Keratinocyte (primary cell): ENCODE measurements around the gene TMEM135. TPM values are rescaled to one million over a fixed set of nuclear protein-coding genes. Genes with fewer than 3 reads are reported as not detected.

ENCODE experiments used
- DNase-seq: peaks from one replicate; pipeline ENCODE4 v3.0.0-alpha.2; 2011; ENCODE audit warnings: low read depth, missing footprints, low spot score
- FAIRE-seq: peaks from 2 replicates; lab custom pipeline; 2011; peaks lifted over from hg19 to GRCh38; lab: Jason Lieb, UNC
- H2AFZ ChIP-seq: 2 replicates; pipeline ENCODE4 v1.6.0; 2012; ENCODE audit warnings: low read length, control low read depth, inconsistent platforms; ENCODE audit not compliant: control insufficient read depth
- H3K27ac ChIP-seq: 2 replicates; pipeline ENCODE4 v1.5.1; 2011; ENCODE audit warnings: low read length; ENCODE audit not compliant: control insufficient read depth, insufficient read depth
- H3K27me3 ChIP-seq: 3 replicates; pipeline ENCODE4 v1.6.0; 2011; ENCODE audit warnings: low read length; ENCODE audit not compliant: control insufficient read depth, insufficient read depth; ENCODE audit errors: extremely low read depth
- H3K36me3 ChIP-seq, 2 experiments: 2 replicates in 1 of 2; 3 replicates in 1 of 2; pipeline ENCODE4 v1.5.1; 2011; ENCODE audit warnings: low read length in 2 of 2, mild to moderate bottlenecking in 1 of 2; ENCODE audit not compliant: control insufficient read depth in 2 of 2, insufficient read depth in 2 of 2; ENCODE audit errors: extremely low read depth in 1 of 2
- H3K4me1 ChIP-seq: 3 replicates; pipeline ENCODE4 v1.5.1; 2011; ENCODE audit warnings: low read length; ENCODE audit not compliant: control insufficient read depth, insufficient read depth; ENCODE audit errors: extremely low read depth
- H3K4me2 ChIP-seq: 3 replicates; pipeline ENCODE4 v1.6.0; 2011; ENCODE audit warnings: low read depth, low read length; ENCODE audit not compliant: control insufficient read depth, insufficient read depth; ENCODE audit errors: extremely low read depth
- H3K4me3 ChIP-seq, 3 experiments: fragments of 200-600 bp in 1 of 3; sonication (generic) in 1 of 3; 2 replicates in 2 of 3; 3 replicates in 1 of 3; pipeline ENCODE4 v1.5.1; 2011 to 2016; ENCODE audit warnings: low read length in 3 of 3, mild to moderate bottlenecking in 3 of 3, control low read depth in 2 of 3, inconsistent platforms in 1 of 3, low read depth in 1 of 3, mixed read lengths in 1 of 3, mixed run types in 1 of 3, moderate library complexity in 1 of 3; ENCODE audit not compliant: control insufficient read depth in 2 of 3, insufficient read depth in 2 of 3; ENCODE audit errors: extremely low read depth in 1 of 3
- H3K79me2 ChIP-seq: 2 replicates; pipeline ENCODE4 v1.6.0; 2012; ENCODE audit warnings: low read length; ENCODE audit not compliant: control insufficient read depth, insufficient read depth
- H3K9ac ChIP-seq: 3 replicates; pipeline ENCODE4 v1.6.0; 2011; ENCODE audit warnings: low read length; ENCODE audit not compliant: control insufficient read depth, insufficient read depth; ENCODE audit errors: extremely low read depth
- H3K9me1 ChIP-seq: 3 replicates; pipeline ENCODE4 v1.6.0; 2011; ENCODE audit warnings: low read length; ENCODE audit not compliant: control insufficient read depth, insufficient read depth; ENCODE audit errors: extremely low read depth
- H3K9me3 ChIP-seq: 2 replicates; pipeline ENCODE4 v1.5.1; 2012; ENCODE audit warnings: low read depth, low read length; ENCODE audit not compliant: control insufficient read depth
- H4K20me1 ChIP-seq: 3 replicates; pipeline ENCODE4 v1.6.0; 2011; ENCODE audit warnings: low read length; ENCODE audit not compliant: control insufficient read depth, insufficient read depth; ENCODE audit errors: extremely low read depth
- CTCF ChIP-seq, 3 experiments: IDR thresholded peaks in 1 of 3; conservative IDR thresholded peaks in 1 of 3; optimal IDR thresholded peaks in 1 of 3; 2 replicates in 2 of 3; 3 replicates in 1 of 3; pipeline versions ENCODE3 to v1.5.1; 2011; ENCODE audit warnings: low read length in 3 of 3, mild to moderate bottlenecking in 3 of 3, moderate library complexity in 2 of 3, control low read depth in 1 of 3, inconsistent platforms in 1 of 3; ENCODE audit not compliant: insufficient read depth in 2 of 3; ENCODE audit errors: extremely low read depth in 1 of 3
- EZH2 ChIP-seq: IDR thresholded peaks from one replicate; pipeline ENCODE4 v1.6.1; 2012; ENCODE audit warnings: inconsistent platforms, mild to moderate bottlenecking, low read length, moderate library complexity
- dilution Hi-C: fragments of 300-500 bp; cut with MboI; formaldehyde crosslinking; loops from one replicate; pipeline ENCODE4 v1.7.0; 2020; ENCODE audit warnings: low sequenced_read_pairs; ENCODE audit not compliant: extremely low pct_ligation_motif_present
- polyA minus RNA-seq, 3 experiments: library from RNA; depleted of rRNA, polyadenylated mRNA; stranded (reverse); fragments of >200 nt; gene quantifications; 1 replicate in 1 of 3; 2 replicates in 1 of 3; 3 replicates in 1 of 3; pipeline ENCODE4 v1.2.3, GENCODE V29; 2011
- polyA plus RNA-seq, 5 experiments: library from polyadenylated mRNA; depleted of rRNA in 3 of 5; stranded (reverse) in 3 of 5; stranded (forward) in 1 of 5; unstranded in 1 of 5; fragments of >200 nt; gene quantifications; 1 replicate in 1 of 5; 2 replicates in 3 of 5; 3 replicates in 1 of 5; pipeline versions ENCODE4 v1.2.1 to v1.2.3, GENCODE V29; 2011 to 2012; ENCODE audit warnings: missing spikeins in 2 of 5, low read depth in 1 of 5, low replicate concordance in 1 of 5

The TMEM135 gene
- polyA plus RNA-seq: 11.6 to 15.0 TPM (median 11.7 TPM) in 3 replicates
- 5.6 TPM for polyA plus RNA-seq (2011; ENCODE audit: low read depth)
- 5.9 and 12.2 TPM in 2 replicates for polyA plus RNA-seq (2011; cell fraction: cytosol; rRNA removed)
- 9.5 and 10.7 TPM in 2 replicates for polyA plus RNA-seq (2011; cell fraction: nucleus; rRNA removed)
- 4.9 and 11.6 TPM in 2 replicates for polyA plus RNA-seq (2012; ENCODE audit: low replicate concordance)
- 16.2 to 25.3 TPM (median 19.9 TPM) in 3 replicates for polyA minus RNA-seq
- 31.5 TPM for polyA minus RNA-seq (2011; cell fraction: cytosol; rRNA and poly(A)+ RNA removed)
- polyA minus RNA-seq (2011; cell fraction: nucleus; rRNA and poly(A)+ RNA removed): 19.3 and 25.7 TPM in 2 replicates

- FAIRE-seq (peak; percentile 13), DNase-seq (peak; percentile 33)
- H3K27ac ChIP-seq: peak within 1 kb of the TSS; percentile 21
- peak within 1 kb of the TSS; percentile 90 for H3K4me2 ChIP-seq
- peak within 1 kb of the TSS; percentile 85 for H3K9ac ChIP-seq
- dilution Hi-C loops: no loop called here
- no peaks in the 10 kb centered on the region for H3K9me1 ChIP-seq
- H3K4me1 ChIP-seq: peaks cover 14% of the 10 kb centered on the region
- no peaks in the 10 kb centered on the region for H3K36me3 ChIP-seq
- H4K20me1 ChIP-seq: no peaks in the 10 kb centered on the region
- H2AFZ ChIP-seq: peak within 1 kb of the TSS; percentile 57
- H3K79me2 ChIP-seq: peaks cover 32% of the 10 kb centered on the region
- H3K9me3 ChIP-seq: no peaks in the 10 kb centered on the region
- peak in 1 of 3 experiments; percentile 23 for TF ChIP-seq CTCF (optimal IDR thresholded peaks at IDR 0.05 in 1 of 3, IDR thresholded peaks at IDR 0.05 in 1 of 3, conservative IDR thresholded peaks at IDR 0.05 in 1 of 3; ENCODE audit: extremely low read depth in 1 of 3, insufficient read depth in 2 of 3, low read length in 3 of 3)
- TF ChIP-seq EZH2: no peak
- H3K27me3 ChIP-seq: no peaks in the 10 kb centered on the region
- peak within 1 kb of the TSS; percentile 58 to 98 (median 89) for H3K4me3 ChIP-seq
These were observed at the start of gene TMEM135 for GRCh38 chr11:87037450-87038234. Gene TMEM135 (plus strand): TSS chr11:87037934. CDS start chr11:87038046, 112 bp downstream.

- dilution Hi-C loops: no loop called here
- Histone ChIP-seq H3K27me3 (no peaks in the 10 kb centered on the region), H3K4me3 (no peak overlapping the region), H4K20me1 (no peaks in the 10 kb centered on the region), H3K9me1 (no peaks in the 10 kb centered on the region), H3K9ac (no peak overlapping the region), H3K9me3 (no peaks in the 10 kb centered on the region), H3K79me2 (no peaks in the 10 kb centered on the region), H3K4me1 (peaks cover 13% of the 10 kb centered on the region), H2AFZ (no peak overlapping the region), H3K27ac (no peak overlapping the region), H3K36me3 (no peaks in the 10 kb centered on the region), H3K4me2 (no peak overlapping the region)
- DNase-seq: no peak
- FAIRE-seq: no peak
- TF ChIP-seq CTCF (optimal IDR thresholded peaks at IDR 0.05 in 1 of 3, IDR thresholded peaks at IDR 0.05 in 1 of 3, conservative IDR thresholded peaks at IDR 0.05 in 1 of 3; ENCODE audit: extremely low read depth in 1 of 3, insufficient read depth in 2 of 3, low read length in 3 of 3) (no peak), EZH2 (no peak)
These were observed 49.3 kb upstream of the TMEM135 start for GRCh38 chr11:86988351-86988881.
